COLO829 (cell line): Measurements from ENCODE around the gene FLNA.
"Not testable (repeated sequence)": the region's sequence is repeated elsewhere in the genome, so short reads cannot be mapped to it uniquely, and the experiment has no call there.

Experiments used
- DNase-seq: peaks from one replicate; pipeline ENCODE4 v3.0.0; 2012; ENCODE audit warnings: low spot score

FLNA gene

GRCh38 chrX:154398668-154399526 lies 24.5 kb upstream of the FLNA start:
- peak; percentile 48 for DNase-seq

- peak; percentile 98 for DNase-seq
Observed at GRCh38 chrX:154397888-154398667, 23.6 kb upstream of the FLNA start, which contains the start of gene RPL10. RPL10 (plus strand) TSS chrX:154398377; CDS start chrX:154398520, 143 bp downstream.

GRCh38 chrX:154396973-154397887 lies 22.8 kb upstream of the FLNA start:
- DNase-seq, result peak; percentile 41

GRCh38 chrX:154396363-154396762 lies 21.9 kb upstream of the FLNA start:
- not testable (repeated sequence) for DNase-seq

GRCh38 chrX:154389812-154390747 lies 15.6 kb upstream of the FLNA start:
- DNase-seq, result not testable (repeated sequence)

GRCh38 chrX:154388649-154389048 lies 14.2 kb upstream of the FLNA start:
- DNase-seq, result not testable (repeated sequence)

- not testable (repeated sequence) for DNase-seq
Observed at GRCh38 chrX:154388094-154388493, 13.7 kb upstream of the FLNA start.

GRCh38 chrX:154384284-154384892 lies 10.0 kb upstream of the FLNA start:
- DNase-seq, result no peak

- no peak for DNase-seq
Observed at GRCh38 chrX:154383359-154384283, 9.2 kb upstream of the FLNA start.

GRCh38 chrX:154382483-154383069 lies 8.1 kb upstream of the FLNA start:
- DNase-seq, result no peak

GRCh38 chrX:154381271-154381670 lies 6.8 kb upstream of the FLNA start:
- DNase-seq, result no peak

GRCh38 chrX:154380787-154381186 lies 6.4 kb upstream of the FLNA start:
- DNase-seq, result no peak

- DNase-seq, result no peak
Observed at GRCh38 chrX:154380153-154380552, 5.7 kb upstream of the FLNA start.

- DNase-seq, result no peak
Observed at GRCh38 chrX:154379569-154379951, 5.1 kb upstream of the FLNA start.

GRCh38 chrX:154378799-154379568 lies 4.5 kb upstream of the FLNA start, which contains the start of gene EMD:
EMD (plus strand) TSS chrX:154379295; CDS start chrX:154379485, 190 bp downstream.
- peak; percentile 87 for DNase-seq

GRCh38 chrX:154378059-154378798 lies 3.8 kb upstream of the FLNA start:
- DNase-seq, result no peak

GRCh38 chrX:154376774-154377173 lies 2.3 kb upstream of the FLNA start:
- no peak for DNase-seq
